Spleen (tissue), 7 donors: ENCODE measurements around the gene BACH2.

Experiments used
- CTCF ChIP-seq, 11 experiments: fragments of 200-600 bp in 7 of 11; fragments of 450-650 bp in 4 of 11; sonication (generic) in 4 of 11; IDR thresholded peaks in 8 of 11; conservative IDR thresholded peaks in 3 of 11; 1 replicate in 7 of 11; 2 replicates in 4 of 11; pipeline versions ENCODE4 v1.4.0 to v1.8.0; 2016 to 2021; ENCODE audit warnings: antibody characterized with exemption in 11 of 11, inconsistent platforms in 4 of 11, mild to moderate bottlenecking in 1 of 11
- POLR2A ChIP-seq, 3 donors: fragments of 450-650 bp; IDR thresholded peaks; one replicate each; pipeline ENCODE4 v1.5.1; 2017; ENCODE audit warnings: antibody characterized with exemption in 3 of 3, mild to moderate bottlenecking in 1 of 3
- POLR2AphosphoS5 ChIP-seq, 3 donors: sonication (generic); formaldehyde crosslinking; IDR thresholded peaks; one replicate each; pipeline ENCODE4 v1.5.1; 2017; ENCODE audit warnings: antibody characterized with exemption in 3 of 3
- donor health status: DM: no; HTN: no; CAD: no; lungs with moderate emphysema.
- donor health status: DM: no; HTN: no; CAD: no.
- donor health status: DM: no; HTN: no; CAD: no.

GRCh38 chr6:90179190-90180169 is 117.2 kb downstream of the BACH2 start:
- TF ChIP-seq CTCF (IDR thresholded peaks at IDR 0.05 in 8 of 11, conservative IDR thresholded peaks at IDR 0.05 in 3 of 11) (peak in 7 of 11 experiments; percentile 17 to 58 (median 43)), POLR2A (IDR thresholded peaks at IDR 0.05) (no peak), POLR2AphosphoS5 (IDR thresholded peaks at IDR 0.05) (no peak)
